HG03432 (cell line): ENCODE measurements around the gene MOXD1.
"Not testable (repeated sequence)": the region's sequence is repeated elsewhere in the genome, so short reads cannot be mapped to it uniquely, and the experiment has no call there.

Experiments used
- ATAC-seq: cut with Tn5 transposase; IDR thresholded peaks from one replicate; pipeline ENCODE4 v1.9.1; 2021; ENCODE audit warnings: mild to moderate bottlenecking, moderate library complexity; ENCODE audit not compliant: unreplicated experiment

MOXD1 gene

GRCh38 chr6:132357120-132357519 lies 44.2 kb downstream of the MOXD1 start:
- no peak for ATAC-seq

GRCh38 chr6:132354517-132355167 lies 46.6 kb downstream of the MOXD1 start:
- ATAC-seq = peak; percentile 78

- not testable (repeated sequence) for ATAC-seq
These were observed 49.3 kb downstream of the MOXD1 start for GRCh38 chr6:132351986-132352385.

GRCh38 chr6:132348231-132348630 lies 53.0 kb downstream of the MOXD1 start:
- ATAC-seq = no peak

GRCh38 chr6:132344811-132345210 lies 56.5 kb downstream of the MOXD1 start:
- ATAC-seq = no peak

- no peak for ATAC-seq
These were observed 59.6 kb downstream of the MOXD1 start for GRCh38 chr6:132341646-132342045.

GRCh38 chr6:132334521-132334885 lies 66.8 kb downstream of the MOXD1 start:
- ATAC-seq = no peak

- no peak for ATAC-seq
These were observed 67.4 kb downstream of the MOXD1 start for GRCh38 chr6:132333639-132334520.

- no peak for ATAC-seq
These were observed 70.5 kb downstream of the MOXD1 start for GRCh38 chr6:132330759-132331158.

GRCh38 chr6:132322398-132322797 lies 78.9 kb downstream of the MOXD1 start:
- no peak for ATAC-seq

GRCh38 chr6:132320007-132320406 lies 81.3 kb downstream of the MOXD1 start:
- no peak for ATAC-seq

GRCh38 chr6:132316970-132317369 lies 84.3 kb downstream of the MOXD1 start:
- no peak for ATAC-seq

- ATAC-seq = peak; percentile 96
These were observed 86.8 kb downstream of the MOXD1 start for GRCh38 chr6:132314432-132314831.

- no peak for ATAC-seq
These were observed 90.4 kb downstream of the MOXD1 start for GRCh38 chr6:132310921-132311320.

- ATAC-seq = not testable (repeated sequence)
These were observed 91.1 kb downstream of the MOXD1 start for GRCh38 chr6:132310151-132310550.

GRCh38 chr6:132304891-132305305 lies 96.4 kb downstream of the MOXD1 start:
- ATAC-seq = no peak

- ATAC-seq = peak; percentile 84
These were observed 100.8 kb downstream of the MOXD1 start for GRCh38 chr6:132300323-132300949.

- ATAC-seq = peak; percentile 69
These were observed 102.8 kb downstream of the MOXD1 start for GRCh38 chr6:132298344-132298949.

GRCh38 chr6:132289756-132290155 lies 111.5 kb downstream of the MOXD1 start:
- ATAC-seq = no peak

- ATAC-seq = no peak
These were observed 114.2 kb downstream of the MOXD1 start for GRCh38 chr6:132287101-132287500.

- ATAC-seq = peak; percentile 69
These were observed 114.8 kb downstream of the MOXD1 start for GRCh38 chr6:132286298-132287019.
